Fibroblast of skin of back (primary cell): Measurements from ENCODE around the gene CPNE7. TPM values are rescaled to one million over a fixed set of nuclear protein-coding genes. Genes with fewer than 3 reads are reported as not detected.

Experiments
- DNase-seq: peaks from one replicate; pipeline ENCODE4 v3.0.0-alpha.2; 2013
- polyA plus RNA-seq, 2 experiments: library from polyadenylated mRNA; unstranded; fragments of 120-200 nt; gene quantifications; one replicate each; pipeline ENCODE4 v1.2.1, GENCODE V29; 2013; ENCODE audit not compliant: insufficient read length in 2 of 2

Gene CPNE7
- polyA plus RNA-seq (2013, experiment 1 of 2; ENCODE audit: insufficient read length): 1.3 TPM
- 0.53 TPM for polyA plus RNA-seq (2013, experiment 2 of 2; ENCODE audit: insufficient read length)

DNA sequence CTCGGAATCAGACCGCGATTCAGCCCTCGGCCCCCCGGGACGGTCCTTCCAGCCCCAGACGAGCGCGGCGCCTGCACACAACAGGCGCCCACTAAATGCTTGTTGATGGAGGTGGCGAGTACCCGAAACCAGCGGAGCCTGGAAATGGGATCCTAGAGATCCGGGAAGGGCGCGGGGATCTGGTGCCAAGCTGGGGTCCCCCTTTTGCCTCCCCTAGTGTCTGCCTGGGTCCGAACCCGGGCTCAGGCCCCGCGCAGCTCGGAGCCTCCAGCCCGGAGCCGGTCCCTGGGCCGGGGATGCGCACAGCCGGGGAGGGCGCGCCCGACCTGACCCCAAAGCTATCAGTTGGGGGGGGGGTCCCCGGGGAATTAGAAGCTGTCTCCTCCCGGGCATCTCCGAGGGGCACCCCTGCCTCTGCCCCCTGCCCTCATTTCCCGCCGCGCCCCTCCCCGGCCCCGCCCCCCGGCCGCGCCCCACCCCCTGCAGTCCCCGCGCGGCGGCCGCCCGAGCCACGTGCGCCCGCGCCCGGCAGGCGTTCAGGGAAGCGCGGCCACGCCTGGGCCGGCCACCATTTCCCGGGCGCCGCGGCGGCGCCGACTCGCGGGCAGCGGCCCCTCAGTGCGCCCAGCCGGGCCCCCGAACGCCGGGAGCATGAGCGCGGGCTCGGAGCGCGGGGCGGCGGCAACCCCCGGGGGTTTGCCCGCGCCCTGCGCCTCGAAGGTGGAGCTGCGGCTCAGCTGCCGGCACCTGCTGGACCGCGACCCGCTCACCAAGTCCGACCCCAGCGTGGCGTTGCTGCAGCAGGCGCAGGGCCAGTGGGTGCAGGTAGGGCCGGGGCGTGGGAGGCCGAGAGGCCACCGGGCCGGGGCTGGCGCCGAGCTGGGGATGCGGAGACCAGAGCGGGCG lies at the start of gene CPNE7:
Gene CPNE7 (plus strand): TSS at position 512 of the 906 bp plus-strand sequence. CDS start 140 bp downstream, at position 652.
- DNase-seq: no peak

DNA sequence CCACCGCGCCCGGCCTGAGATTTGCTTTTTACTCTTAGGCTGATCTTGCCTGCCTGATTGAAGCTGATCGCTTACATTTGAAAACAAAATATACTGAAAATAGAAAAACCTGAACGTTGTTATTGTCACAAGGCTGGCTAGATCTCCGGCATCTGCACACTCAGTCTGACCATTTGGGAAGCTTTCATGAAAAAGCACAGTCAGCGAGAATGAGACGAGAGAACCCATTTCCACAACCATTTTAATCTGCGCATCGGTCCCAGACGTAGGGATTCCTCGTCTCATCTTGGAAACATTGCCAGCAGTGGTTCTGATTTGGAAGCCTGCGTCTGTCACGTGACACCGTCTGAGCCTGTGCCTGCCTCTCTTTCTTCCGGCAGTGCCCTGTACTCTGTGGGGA lies 46.5 kb upstream of the CPNE7 start:
- no peak for DNase-seq

DNA sequence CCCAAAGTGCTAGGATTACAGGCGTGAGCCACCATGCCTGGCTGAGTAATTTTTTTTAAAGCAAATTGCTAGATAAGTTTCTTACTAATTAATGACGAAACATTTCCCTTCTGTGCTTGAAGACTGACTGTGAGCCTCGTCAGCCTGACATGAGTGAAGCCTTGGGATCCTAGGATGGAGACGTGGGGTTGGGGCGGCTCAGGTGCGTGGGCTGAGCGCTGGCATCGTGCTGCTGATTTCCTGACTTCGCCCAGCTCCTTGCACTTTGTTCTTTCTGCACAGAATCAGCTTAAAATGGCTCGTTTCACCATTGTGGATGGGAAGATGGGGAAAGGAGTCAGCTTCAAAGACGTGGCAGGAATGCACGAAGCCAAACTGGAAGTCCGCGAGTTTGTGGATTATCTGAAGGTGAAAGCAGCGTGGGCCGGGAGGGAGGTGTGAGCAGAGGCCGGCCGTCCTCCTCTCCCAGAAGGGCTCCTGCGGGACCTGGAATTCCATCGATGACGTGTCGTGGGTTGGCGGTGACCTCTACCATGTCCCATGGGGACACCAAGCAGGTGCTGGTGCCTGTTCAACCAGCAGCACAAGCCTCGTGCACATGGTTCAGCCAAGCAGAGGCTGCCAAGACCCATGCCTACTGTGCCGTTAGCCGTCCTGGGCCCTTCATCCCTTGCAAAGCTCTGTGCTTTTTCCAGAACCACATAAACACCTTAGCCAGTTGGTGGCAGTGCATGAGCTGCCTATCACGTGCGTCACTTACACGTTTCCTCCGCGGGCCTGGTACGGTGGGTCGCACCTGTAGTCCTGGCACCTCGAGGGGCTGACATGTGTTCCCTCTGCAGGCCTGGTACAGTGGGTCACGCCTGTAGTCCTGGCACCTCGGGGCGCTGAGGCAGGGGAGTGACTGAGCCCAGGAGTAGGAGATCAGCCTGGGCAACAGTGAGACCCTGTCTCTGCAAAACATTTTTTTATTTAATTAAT lies 44.9 kb upstream of the CPNE7 start:
- no peak for DNase-seq

DNA sequence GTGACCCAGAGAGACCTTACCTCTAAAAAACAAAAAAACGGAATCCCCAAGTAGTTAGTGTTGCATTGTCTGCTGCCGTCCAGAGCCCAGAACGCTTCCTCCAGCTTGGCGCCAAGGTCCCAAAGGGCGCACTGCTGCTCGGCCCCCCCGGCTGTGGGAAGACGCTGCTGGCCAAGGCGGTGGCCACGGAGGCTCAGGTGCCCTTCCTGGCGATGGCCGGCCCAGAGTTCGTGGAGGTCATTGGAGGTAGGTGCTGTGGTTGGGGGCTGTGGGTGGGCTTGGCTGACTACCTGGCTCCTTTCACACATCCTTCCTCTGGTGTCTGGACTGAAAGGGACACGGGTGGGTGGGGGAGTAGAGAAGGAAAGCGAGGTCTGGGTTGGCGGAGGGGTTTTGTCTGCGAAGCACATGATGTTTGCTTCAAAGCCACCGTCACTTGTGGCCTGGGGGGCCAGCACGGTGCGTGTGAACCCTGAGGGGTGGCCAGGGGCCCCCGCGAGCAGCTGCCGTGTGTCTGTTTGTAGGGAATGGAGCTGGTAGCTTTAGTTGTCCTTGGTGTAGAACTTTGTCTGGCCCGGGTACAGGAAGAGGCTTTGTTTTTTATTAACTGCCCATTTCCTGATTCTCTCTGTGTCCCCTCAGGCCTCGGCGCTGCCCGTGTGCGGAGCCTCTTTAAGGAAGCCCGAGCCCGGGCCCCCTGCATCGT lies 43.6 kb upstream of the CPNE7 start:
- DNase-seq: no peak

DNA sequence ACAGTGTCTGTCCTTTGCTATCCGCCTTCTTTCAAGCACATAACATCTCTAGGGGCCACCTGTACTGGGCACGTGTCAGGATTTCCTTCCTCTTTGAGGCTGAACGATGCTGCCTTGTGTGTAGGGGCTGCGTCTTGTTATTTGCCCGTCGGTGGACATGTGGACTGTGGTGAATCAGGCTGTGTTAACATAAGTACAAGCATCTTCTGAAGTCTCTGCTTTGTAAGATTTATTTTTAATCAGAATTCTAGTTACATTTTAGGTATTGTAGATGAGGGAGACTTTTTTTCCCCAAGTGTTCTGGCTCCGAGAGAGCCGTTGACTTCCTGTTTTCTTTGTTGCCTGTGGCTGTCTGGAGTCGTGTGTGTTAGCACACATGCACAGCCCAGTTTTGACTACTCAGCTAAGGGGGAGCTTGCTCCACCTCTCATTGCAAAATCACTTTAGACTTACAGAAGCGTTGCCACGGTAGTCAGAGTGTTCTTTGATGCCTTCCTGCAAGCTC lies 41.3 kb upstream of the CPNE7 start:
- no peak for DNase-seq

DNA sequence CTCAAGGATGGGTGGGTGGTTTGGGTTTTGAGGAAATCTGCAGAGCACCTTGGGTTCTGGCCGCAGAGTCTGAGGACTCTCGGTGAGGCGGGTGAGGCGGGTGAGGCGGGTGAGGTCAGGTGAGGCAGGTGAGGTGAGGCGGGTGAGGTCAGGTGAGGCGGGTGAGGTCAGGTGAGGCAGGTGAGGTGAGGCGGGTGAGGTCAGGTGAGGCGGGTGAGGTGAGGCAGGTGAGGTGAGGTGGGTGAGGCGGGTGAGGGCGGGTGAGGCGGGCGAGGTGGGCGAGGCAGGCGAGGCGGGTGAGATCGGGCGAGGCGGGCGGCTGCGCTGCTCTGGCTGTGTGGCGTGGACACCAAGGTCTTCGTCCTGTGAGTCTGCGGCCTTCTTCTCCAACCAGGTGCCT lies 39.2 kb upstream of the CPNE7 start:
- DNase-seq: no peak

DNA sequence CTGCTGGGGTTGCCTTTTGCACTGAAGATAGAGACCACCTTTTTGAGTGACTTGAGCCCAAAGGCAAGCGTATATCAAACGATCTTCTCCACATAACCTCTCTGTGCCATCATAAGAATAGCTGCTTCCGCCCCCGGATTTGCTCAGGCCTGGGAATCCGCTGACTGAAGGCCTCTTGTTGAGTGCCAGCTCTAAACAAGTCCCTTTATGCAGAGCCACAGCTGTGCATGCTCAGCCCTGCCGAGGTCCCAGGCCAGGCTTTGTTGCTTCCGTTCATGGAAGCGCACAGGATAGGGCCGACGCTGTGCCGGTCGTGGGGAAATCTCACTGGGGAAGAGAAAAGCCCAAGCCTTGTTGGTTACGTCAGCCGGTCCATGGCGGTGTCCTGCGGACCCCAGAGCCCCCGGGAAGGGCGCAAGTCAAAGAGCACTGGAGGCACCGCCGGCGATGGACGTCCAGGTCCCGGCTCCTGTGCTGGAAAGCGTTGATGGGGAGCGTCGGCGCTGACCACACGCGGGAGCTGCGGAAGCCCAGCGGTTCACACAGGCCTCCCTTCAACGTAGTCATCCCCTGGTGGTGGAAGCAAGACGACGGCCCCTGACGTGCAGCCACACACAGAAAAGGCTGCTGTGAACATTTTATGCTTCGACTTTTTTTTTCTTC lies 38.5 kb upstream of the CPNE7 start:
- no peak for DNase-seq

DNA sequence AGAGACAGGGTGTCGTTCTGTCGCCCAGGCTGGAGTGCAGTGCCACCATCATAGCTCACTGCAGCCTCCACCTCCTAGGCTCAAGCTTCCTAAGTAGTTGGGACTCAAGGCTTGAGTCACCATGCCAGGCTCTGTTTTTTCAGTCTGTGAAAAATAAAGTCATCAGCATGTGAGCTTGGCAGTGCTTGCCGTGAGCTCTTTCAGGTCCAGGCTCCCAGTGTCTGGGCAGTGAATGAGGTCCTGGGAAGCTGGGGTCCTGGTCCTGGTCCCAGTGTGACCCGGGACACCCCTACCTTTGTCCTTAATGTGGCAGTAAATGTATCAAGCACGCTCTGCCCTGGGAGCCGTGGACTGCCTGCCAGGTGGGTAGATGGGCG lies 38.0 kb upstream of the CPNE7 start:
- no peak for DNase-seq

DNA sequence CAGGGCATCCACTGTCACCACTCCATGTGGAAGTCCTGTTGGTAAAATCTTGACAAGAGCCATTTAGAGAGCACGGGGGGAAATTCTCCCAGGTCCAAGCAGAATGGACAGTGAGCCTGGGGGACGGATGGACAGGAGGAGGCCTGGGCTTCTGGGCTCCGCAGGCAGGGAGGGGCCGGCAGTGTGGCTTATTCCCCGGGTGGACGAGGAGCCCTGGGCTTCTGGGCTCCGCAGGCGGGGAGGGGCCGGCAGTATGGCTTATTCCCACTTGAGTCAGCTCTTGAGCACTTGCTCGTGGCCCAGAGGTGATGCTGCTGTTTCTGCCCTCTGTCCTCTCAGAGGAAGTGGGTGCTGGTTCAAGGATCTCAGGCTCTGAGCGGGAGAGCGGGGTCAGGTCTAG lies 37.3 kb upstream of the CPNE7 start:
- no peak for DNase-seq

DNA sequence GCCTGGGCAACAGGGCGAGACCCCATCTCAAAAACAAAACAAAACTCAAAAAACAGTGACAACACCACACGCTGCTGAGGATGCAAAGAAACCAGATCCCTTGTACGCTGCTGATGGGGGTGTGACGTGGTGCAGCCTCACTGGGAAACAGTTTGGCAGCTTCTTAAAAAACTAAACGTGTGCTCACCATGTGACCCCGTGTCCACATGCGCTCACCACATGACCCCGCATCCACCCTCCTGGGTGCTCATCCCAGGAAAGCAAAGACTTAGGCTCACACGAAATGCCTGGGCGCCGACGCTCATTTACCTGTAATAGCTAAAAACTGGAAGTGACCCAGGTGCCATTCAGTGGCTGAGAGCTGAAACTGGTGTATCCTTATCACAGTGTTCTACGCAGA lies 35.0 kb upstream of the CPNE7 start:
- DNase-seq: no peak

DNA sequence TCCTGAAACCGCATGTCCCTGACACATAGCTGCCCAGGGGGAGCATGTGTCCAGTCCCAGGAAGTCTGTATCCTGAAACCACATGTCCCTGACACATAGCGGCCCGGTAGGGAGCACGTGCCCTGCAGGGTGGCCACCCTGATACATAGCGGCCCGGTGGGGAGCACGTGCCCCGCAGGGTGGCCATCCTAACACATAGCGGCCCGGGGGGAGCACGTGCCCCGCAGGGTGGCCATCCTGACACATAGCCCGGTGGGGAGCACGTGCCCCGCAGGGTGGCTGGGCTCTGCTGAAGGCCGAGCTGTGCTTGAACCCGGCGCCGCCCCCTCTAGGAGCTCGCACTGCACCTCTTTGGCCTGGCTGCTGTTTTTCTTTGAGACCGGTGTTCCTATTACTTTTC lies 33.8 kb upstream of the CPNE7 start:
- DNase-seq: no peak

DNA sequence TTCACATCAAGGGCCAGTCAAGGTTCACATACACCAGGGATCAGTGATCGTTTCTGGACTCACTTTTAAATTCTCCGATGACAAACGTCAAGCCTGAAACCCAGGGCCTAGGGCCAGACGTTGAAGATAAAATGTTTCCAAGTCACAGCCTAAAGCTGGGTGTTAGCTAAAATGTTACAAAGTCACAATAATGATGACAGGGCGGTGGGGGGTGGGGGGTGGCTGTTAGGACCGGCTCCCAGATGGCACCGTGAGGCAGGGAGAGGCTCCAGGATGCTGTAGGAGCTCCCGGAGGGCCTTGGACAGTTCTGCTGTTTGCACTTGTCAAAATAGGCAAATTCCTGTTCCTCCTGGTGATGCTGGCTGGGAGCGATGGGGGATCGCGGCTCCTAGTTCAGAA lies 31.4 kb upstream of the CPNE7 start:
- DNase-seq: no peak

DNA sequence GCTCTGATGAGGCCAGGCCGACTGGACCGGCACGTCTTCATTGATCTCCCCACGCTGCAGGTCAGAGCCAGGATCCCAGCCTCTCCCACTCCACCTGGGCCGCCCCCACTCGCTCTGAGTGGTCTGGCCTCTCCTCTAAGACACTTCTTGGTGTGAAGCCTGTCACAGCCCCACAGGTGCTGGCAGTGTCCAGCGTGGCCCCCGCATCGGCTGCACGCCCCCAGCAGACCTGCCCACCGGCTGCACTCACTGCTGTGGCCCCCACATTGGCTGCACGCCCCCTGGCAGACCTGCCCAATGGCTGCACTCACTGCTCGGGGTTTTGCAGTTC lies 30.9 kb upstream of the CPNE7 start:
- no peak for DNase-seq

DNA sequence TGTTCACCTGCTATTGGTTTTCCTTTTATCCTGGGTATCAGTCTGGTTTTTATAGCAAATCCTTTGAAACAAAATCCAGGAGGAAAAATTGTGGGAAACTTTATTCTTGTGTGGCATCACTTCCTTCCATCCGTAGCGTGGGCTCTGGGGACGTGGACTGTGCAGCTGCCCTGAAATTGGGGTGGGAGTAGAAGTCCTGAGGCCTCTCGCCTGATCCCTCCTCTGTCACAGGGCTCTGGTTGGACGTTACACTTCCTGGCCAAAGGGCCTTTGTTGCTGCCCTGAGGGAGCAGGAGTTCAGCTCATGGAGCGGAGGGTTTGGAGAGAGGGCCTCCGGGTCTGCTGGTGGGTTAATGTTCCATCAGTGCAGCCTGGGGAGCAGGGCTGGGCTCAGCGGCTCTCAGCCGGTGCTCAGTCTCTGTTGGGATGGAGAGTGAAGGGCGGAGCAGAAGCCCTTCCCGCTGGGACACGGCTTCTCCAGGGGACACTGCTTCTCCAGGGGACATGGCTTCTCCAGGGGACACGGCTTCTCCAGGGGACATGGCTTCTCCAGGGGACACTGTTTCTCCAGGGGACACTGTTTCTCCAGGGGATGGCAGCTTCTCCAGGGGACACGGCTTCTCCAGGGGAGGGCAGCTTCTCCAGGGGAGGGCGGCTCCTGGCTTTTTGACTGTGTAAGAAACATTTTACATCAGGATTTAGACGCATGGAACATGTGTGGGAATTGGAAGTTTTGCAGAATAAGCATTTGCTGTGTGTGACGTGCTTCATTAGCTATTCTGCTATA lies 30.3 kb upstream of the CPNE7 start:
- no peak for DNase-seq

DNA sequence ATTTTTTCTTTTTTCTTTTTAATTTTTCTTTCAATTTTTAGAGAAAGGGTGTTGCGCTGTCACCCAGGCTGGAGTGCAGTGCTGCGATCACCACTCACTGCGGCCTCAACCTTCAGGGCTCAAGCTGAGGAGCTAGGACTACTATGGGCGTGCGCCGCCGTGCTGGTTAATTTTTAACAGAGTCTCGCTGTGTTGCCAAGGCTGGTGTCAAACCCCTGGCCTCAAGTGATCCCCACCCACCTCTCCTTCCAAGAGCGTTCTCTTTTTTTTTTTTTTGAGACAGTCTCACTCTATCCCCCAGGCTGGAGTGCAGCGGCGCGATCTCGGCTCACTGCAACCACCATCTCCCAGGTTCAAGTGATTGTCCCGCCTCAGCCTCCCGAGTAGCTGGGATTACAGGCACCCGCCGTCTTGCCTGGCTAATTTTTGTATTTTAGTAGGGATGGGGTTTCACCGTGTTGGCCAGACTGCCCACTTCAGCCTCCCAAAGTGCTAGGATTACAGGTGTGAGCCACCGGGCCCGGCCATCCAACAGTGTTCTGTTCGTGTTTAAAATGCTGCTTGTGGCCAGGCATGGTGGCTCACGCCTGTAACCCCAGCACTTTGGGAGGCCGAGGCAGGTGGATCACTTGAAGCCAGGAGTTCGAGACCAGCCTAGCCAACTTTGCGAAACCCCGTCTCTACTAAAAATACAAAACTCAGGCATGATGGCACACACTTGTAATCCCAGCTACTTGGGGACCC lies 29.6 kb upstream of the CPNE7 start:
- DNase-seq: no peak

DNA sequence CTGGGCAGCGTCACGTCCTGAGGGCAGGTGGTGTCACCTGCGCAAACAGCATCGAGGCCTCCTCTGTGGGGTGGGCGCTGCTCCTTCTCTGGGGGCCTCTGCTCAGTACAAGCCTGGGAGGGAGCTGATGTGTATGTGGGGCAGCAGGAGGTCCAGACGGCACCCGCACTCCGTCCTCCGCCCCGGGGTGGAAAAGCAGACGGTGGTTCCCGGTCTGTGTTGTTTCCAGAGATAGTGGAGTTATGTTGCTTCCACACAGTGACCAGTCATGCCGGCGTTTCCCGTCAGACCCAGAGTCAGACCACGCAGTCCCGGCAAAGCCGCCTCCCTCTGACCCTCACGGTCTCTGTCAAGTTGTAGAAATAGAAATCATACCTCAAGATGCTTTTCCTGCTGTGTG lies 28.8 kb upstream of the CPNE7 start:
- no peak for DNase-seq

DNA sequence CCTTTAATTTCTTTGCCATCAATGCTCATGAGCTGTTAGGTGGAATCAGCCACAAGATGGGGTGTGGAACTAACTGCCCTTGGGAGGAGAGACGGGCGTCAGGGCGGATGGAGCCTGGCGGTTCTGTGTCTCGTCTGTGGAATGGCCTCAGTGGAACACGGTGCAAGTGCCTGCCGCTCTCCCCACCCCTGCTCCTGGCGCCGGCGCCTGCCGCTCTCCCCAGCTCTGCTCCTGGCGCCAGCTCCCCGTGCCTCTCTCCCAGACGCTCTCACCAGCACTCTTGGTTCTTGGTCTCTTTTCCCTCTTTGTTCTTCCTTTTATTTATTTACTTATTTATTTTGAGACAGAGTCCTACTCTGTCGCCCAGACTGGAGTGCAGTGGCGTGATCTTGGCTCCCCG lies 28.3 kb upstream of the CPNE7 start:
- DNase-seq: no peak

DNA sequence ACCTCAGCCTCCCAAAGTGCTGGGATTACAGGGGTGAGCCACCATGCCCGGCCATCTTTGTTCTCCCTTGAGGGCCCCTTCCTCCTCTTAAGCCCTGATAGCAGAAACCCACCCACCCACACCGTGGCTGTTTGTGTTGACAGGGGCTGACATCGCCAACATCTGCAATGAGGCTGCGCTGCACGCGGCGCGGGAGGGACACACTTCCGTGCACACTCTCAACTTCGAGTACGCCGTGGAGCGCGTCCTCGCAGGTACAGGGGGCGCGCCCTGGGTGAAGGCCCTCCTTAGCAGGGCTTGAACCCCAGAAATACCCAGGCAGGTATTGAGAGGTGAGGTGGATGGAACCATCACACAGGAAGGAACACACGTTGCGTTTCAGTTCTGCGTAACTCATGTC lies 27.7 kb upstream of the CPNE7 start:
- DNase-seq: no peak

DNA sequence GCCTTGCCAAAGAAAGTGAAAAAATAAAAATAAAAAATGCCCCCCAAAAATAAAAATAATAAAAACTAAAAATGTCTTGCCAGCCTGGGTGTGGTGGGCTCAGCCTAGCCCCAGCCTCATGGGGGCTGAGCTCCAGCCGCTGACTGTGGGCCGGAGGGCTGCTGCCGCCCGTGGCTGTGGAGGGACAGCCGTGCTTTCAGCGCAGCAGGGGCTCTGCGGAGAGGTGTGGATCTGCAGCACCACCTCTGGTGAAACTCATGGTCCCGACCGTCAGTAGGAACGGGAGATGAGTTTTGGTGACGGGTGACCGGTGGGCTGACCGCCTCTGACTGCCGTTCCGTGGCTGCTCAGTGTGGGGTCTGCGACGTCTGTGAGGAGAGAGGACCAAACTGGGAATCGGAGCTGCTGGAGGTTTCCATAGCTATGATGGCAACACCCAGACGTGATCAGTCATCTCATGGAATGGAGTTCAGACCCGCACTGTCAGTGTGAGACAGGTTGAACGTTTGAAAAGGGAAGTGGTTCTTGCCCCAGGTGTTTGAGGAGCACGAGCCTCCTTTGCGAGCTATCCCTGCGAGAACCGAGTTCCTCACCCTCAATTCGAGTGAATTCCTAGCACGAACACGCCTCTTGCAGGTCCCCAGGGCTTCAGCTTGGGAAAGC lies 27.1 kb upstream of the CPNE7 start:
- no peak for DNase-seq
